ENCODE data around the gene COPS7A. TPM values are rescaled to one million over a fixed set of nuclear protein-coding genes. Genes with fewer than 3 reads are reported as not detected.

Gene COPS7A
- total RNA-seq, 4 donors from 2014 or later, result 46.9 to 74.4 (median 70.0) TPM

DNA sequence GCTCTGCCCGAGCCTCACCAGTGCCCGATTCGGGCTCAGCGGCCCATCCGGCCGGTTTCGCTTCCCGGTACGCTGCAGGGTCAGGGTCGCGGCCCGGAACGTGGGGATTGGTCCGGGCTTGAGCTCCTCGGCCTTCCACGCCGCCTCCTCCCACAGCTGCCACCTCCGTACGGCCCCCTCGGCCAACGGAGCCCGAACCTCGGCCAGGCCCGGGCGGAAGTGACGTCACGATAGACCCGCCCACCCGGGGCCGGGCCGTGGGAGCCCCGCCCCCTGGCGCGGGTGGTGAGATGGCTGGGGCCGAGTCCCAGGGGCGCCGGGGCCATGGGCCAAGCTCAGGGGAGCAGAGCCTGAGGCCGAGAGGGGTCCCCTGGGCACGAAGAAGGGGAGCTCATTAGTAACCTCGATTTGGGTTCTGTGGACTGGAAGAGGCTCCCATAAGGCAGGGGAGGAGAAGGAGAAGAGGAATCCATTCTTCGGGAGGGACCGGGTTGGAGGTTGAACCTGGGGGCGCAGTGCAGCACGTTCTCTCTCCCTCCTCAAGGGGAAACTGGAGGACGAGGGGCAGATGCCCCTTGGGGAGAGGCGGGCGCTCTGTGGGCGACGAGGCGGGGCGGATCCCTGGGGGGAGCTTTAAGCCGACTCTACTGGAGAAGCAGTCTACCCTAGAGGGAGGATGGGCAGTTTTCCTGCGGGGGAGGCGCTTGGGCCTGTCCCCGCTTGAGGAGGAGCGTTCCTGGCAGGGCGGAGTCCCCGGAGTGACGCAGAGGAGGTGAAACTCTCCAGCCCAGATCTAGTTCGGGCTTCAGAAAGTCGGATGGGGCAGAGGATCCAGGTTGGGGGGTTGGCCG is 29.3 kb downstream of the COPS7A start, which contains the start of gene MLF2:
Gene MLF2, minus strand, starts transcription at position 221 of the 851 bp plus-strand sequence. CDS start 807 bp downstream, outside the sequence.
- peak within 1 kb of the TSS; percentile 97 to 100 (median 98) for H3K27ac ChIP-seq
- WGBS, 2 donors, result 0 to 1% methylated on average over 41 to 56 of the region's 62 CpGs
- H3K9me3 ChIP-seq, result no peaks in the 10 kb centered on the region
- no peaks in the 10 kb centered on the region for H3K27me3 ChIP-seq
- H3K36me3 ChIP-seq, result peaks cover 0 to 36% (median 17%) of the 10 kb centered on the region in 3 donors
- peak; percentile 95 to 96 for DNase-seq (ENCODE audit: low spot score in 2 of 2)
- TF ChIP-seq EP300 (IDR thresholded peaks at IDR 0.05) (peak; percentile 63 to 100), POLR2A (IDR thresholded peaks at IDR 0.05) (peak; percentile 95 to 99)
- TF ChIP-seq, protein P1, sequence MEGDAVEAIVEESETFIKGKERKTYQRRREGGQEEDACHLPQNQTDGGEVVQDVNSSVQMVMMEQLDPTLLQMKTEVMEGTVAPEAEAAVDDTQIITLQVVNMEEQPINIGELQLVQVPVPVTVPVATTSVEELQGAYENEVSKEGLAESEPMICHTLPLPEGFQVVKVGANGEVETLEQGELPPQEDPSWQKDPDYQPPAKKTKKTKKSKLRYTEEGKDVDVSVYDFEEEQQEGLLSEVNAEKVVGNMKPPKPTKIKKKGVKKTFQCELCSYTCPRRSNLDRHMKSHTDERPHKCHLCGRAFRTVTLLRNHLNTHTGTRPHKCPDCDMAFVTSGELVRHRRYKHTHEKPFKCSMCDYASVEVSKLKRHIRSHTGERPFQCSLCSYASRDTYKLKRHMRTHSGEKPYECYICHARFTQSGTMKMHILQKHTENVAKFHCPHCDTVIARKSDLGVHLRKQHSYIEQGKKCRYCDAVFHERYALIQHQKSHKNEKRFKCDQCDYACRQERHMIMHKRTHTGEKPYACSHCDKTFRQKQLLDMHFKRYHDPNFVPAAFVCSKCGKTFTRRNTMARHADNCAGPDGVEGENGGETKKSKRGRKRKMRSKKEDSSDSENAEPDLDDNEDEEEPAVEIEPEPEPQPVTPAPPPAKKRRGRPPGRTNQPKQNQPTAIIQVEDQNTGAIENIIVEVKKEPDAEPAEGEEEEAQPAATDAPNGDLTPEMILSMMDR (IDR thresholded peaks at IDR 0.05), result peak in 3 of 5 experiments; percentile 96 to 98 (median 98)
- peaks cover 0 to 27% (median 10%) of the 10 kb centered on the region in 4 donors for H3K4me1 ChIP-seq
- peak within 1 kb of the TSS; percentile 70 to 96 (median 85) for H3K4me3 ChIP-seq

DNA sequence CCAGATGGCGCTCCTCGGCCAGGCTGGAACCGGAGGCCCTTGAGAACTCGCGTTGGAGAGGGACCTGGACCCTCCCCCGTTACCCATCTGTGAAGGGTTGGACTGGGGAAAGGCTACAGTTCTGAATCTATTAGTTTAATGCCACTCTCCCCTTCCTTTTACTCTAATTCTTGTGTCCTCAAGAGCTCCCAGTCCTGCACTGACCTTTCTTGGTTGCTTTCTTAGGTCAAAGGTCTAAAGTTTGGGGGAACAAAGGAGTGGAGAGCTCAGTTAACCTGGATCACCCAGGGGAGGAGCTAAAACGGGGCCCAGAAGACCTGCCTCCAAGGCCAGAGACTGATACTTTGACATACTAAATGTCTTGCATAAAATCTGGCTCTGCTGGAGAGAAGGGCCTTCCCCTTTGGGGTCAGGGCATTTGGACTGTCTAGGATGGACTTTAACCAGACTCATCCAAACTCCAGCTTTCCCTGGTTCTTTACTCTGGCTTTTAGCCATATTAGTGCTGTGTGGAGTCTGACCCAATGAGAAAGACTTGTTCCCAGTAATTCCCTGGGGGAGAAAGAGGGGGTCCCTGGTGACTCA is 30.0 kb downstream of the COPS7A start:
- Histone ChIP-seq H3K4me1 (peaks cover 0 to 27% (median 10%) of the 10 kb centered on the region in 4 donors), H3K9me3 (no peaks in the 10 kb centered on the region), H3K27ac (peak overlapping the region; percentile 97 to 100 (median 98)), H3K36me3 (peaks cover 0 to 28% (median 10%) of the 10 kb centered on the region in 3 donors), H3K4me3 (peak overlapping the region in 2 of 4 donors; percentile 70 to 83), H3K27me3 (no peaks in the 10 kb centered on the region)
- TF ChIP-seq EP300 (IDR thresholded peaks at IDR 0.05), result no peak
- TF ChIP-seq POLR2A (IDR thresholded peaks at IDR 0.05), result no peak
- TF ChIP-seq, protein P1 (IDR thresholded peaks at IDR 0.05), result peak in 2 of 5 experiments; percentile 97 to 99
- DNase-seq (ENCODE audit: low spot score in 2 of 2), result no peak
- 0 to 2% methylated on average over 7 of the region's 7 CpGs for whole genome bisulfite sequencing, 2 donors

DNA sequence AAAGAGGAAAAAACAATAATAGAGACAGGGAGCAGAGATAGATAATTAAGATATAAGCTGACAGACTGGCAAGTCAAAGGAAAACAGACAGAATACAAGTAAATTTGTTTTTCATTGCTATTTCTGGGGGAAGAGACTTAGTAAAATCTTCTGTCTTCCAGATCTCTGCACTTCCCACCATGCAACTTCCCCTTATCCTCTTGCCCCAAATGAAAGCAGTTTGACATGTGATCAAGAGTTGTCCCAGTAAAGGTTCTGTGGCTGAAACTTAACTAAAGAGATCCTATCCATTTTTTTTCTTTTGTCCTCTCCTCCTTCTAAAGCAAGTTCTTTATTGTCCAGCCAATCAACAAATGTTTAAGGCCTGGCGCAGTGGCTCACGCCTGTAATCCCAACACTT is 30.6 kb downstream of the COPS7A start:
- peak overlapping the region; percentile 97 to 100 (median 98) for H3K27ac ChIP-seq

DNA sequence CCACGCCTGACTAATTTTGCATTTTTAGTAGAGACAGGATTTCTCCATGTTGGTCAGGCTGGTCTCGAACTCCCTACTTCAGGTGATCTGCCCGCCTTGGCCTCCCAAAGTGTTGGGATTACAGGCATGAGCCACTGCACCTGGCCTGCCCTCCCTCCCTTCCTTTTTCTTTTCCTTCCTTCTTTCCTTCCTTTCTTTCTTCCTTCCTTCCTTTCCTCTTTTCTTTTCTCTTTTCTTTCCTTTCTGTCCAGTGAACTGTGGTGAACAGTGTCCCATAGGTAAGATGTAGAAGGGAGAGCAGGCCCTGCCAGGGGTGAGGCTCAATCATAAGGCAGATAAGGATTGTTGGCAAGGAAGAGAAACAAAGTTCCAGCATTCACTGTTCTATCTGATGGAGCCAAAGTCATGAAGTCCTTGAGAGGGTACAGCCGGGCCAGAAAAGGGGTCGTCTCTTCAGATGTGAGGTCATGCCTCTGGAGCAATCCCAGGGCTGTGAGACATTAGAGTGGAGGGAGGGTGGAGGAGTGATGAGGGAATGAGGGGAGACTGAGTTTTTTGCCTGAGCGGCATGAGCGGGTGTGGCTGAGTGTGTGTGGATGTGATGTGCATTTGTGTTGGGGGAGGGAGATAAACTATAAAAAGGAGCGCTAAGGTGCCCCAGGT is 33.3 kb downstream of the COPS7A start:
- 77 to 78% methylated on average over 8 of the region's 8 CpGs for WGBS, 2 donors
- H3K36me3 ChIP-seq, result no peaks in the 10 kb centered on the region
- no peak overlapping the region for H3K27ac ChIP-seq
- H3K4me1 ChIP-seq, result peaks cover 0 to 11% (median 6%) of the 10 kb centered on the region in 4 donors
- DNase-seq (ENCODE audit: low spot score in 2 of 2), result no peak
- TF ChIP-seq, protein P1 (IDR thresholded peaks at IDR 0.05), result no peak
- no peak for TF ChIP-seq POLR2A (IDR thresholded peaks at IDR 0.05)
- no peak for TF ChIP-seq EP300 (IDR thresholded peaks at IDR 0.05)
- no peaks in the 10 kb centered on the region for H3K9me3 ChIP-seq
- H3K4me3 ChIP-seq, result no peak overlapping the region
- H3K27me3 ChIP-seq, result no peaks in the 10 kb centered on the region

More for the DNA sequence above, 30.6 kb downstream of the COPS7A start:
- H3K36me3 ChIP-seq, result peaks cover 0 to 23% (median 5%) of the 10 kb centered on the region in 3 donors
- 84 to 86% methylated on average over 2 of the region's 2 CpGs for WGBS, 2 donors
- H3K9me3 ChIP-seq, result no peaks in the 10 kb centered on the region
- DNase-seq (ENCODE audit: low spot score in 2 of 2), result no peak
- H3K4me3 ChIP-seq, result no peak overlapping the region
- peaks cover 0 to 27% (median 10%) of the 10 kb centered on the region in 4 donors for H3K4me1 ChIP-seq
- no peak for TF ChIP-seq EP300 (IDR thresholded peaks at IDR 0.05)
- TF ChIP-seq POLR2A (IDR thresholded peaks at IDR 0.05), result no peak
- TF ChIP-seq, protein P1 (IDR thresholded peaks at IDR 0.05), result no peak
- no peaks in the 10 kb centered on the region for H3K27me3 ChIP-seq

Data from tibial nerve (tissue), 4 donors.